ENCODE data around the gene MSH6.

- TF ChIP-seq CTCF (IDR thresholded peaks at IDR 0.05; ENCODE audit: insufficient read depth, low read length) (no peak), POLR2AphosphoS5 (IDR thresholded peaks at IDR 0.05; ENCODE audit: low read depth) (peak; percentile 86)
Observed at GRCh38 chr2:47782671-47783485, at the start of gene MSH6.

Measured in HL-60 (cell line).